Neural cell (in vitro differentiated cells): ENCODE data around the gene FOXC2. TPM values are rescaled to one million over a fixed set of nuclear protein-coding genes. Genes with fewer than 3 reads are reported as not detected.
"Not testable (repeated sequence)": the region's sequence is repeated elsewhere in the genome, so short reads cannot be mapped to it uniquely, and the experiment has no call there.

Source experiments
- H2AFZ ChIP-seq: fragments of 200-600, 300-800 bp; sonication (generic), shearing (Covaris generic); 2 replicates; pipeline ENCODE4 v1.6.0; 2014; ENCODE audit warnings: low read depth, mild to moderate bottlenecking, antibody characterized with exemption, low read length, moderate library complexity
- H3F3A ChIP-seq: fragments of 200-600 bp; shearing (Covaris generic); 2 replicates; pipeline ENCODE4 v1.6.1; 2016; ENCODE audit warnings: mild to moderate bottlenecking, moderate library complexity, mixed read lengths, antibody characterized with exemption, low read length; ENCODE audit not compliant: insufficient read depth, poor library complexity, severe bottlenecking
- H3K27ac ChIP-seq: fragments of 200-600, 300-800 bp; sonication (generic), shearing (Covaris generic); 2 replicates; pipeline ENCODE4 v1.5.1; 2014; ENCODE audit warnings: mild to moderate bottlenecking, low read length, moderate library complexity
- H3K27me3 ChIP-seq: fragments of 300-800, 200-600 bp; sonication (generic), shearing (Covaris generic); 2 replicates; pipeline ENCODE4 v1.6.0; 2014; ENCODE audit warnings: mild to moderate bottlenecking, low read depth, low read length, moderate library complexity; ENCODE audit not compliant: insufficient read depth
- H3K36me3 ChIP-seq: fragments of 300-800, 200-600 bp; sonication (generic), shearing (Covaris generic); 2 replicates; pipeline ENCODE4 v1.5.1; 2014; ENCODE audit warnings: mild to moderate bottlenecking, antibody characterized with exemption, low read length, moderate library complexity; ENCODE audit not compliant: insufficient read depth
- H3K4me2 ChIP-seq: fragments of 300-800, 200-600 bp; sonication (generic), shearing (Covaris generic); 2 replicates; pipeline ENCODE4 v1.6.0; 2014; ENCODE audit warnings: mild to moderate bottlenecking, low read length
- H3K4me3 ChIP-seq: fragments of 300-800, 200-600 bp; sonication (generic), shearing (Covaris generic); 2 replicates; pipeline ENCODE4 v1.5.1; 2014; ENCODE audit warnings: mild to moderate bottlenecking, low read length, moderate library complexity
- H3K79me2 ChIP-seq: fragments of 200-600 bp; shearing (Covaris generic); replicated peaks from 2 replicates; pipeline ENCODE4 v1.6.0; 2014; ENCODE audit warnings: mild to moderate bottlenecking, low read length, moderate library complexity; ENCODE audit not compliant: insufficient read depth
- H3K9ac ChIP-seq: fragments of 300-800, 200-600 bp; sonication (generic), shearing (Covaris generic); 2 replicates; pipeline ENCODE4 v1.6.1; 2016; ENCODE audit warnings: mild to moderate bottlenecking, low read length, mixed read lengths
- H3K9me2 ChIP-seq: fragments of 200-600 bp; shearing (Covaris generic); 2 replicates; pipeline ENCODE4 v1.6.1; 2016; ENCODE audit warnings: mild to moderate bottlenecking, low read length, mixed read lengths; ENCODE audit not compliant: insufficient read depth
- H3K9me3 ChIP-seq: fragments of 200-600, 300-800 bp; sonication (generic), shearing (Covaris generic); 2 replicates; pipeline ENCODE4 v1.6.1; 2016; ENCODE audit warnings: mild to moderate bottlenecking, mixed run types, low read length, moderate library complexity, mixed read lengths
- H4K20me1 ChIP-seq: fragments of 200-600 bp; shearing (Covaris generic); 2 replicates; pipeline ENCODE4 v1.6.1; 2016; ENCODE audit warnings: mild to moderate bottlenecking, mixed run types; ENCODE audit not compliant: insufficient read depth
- EP300 ChIP-seq: fragments of 450-650 bp; conservative IDR thresholded peaks from 2 replicates; pipeline ENCODE4 v1.6.1; 2014; ENCODE audit warnings: antibody characterized with exemption, mild to moderate bottlenecking, moderate library complexity; ENCODE audit not compliant: poor library complexity, severe bottlenecking
- EZH2 ChIP-seq: fragments of 200-600, 300-800 bp; shearing (Covaris generic), sonication (generic); IDR thresholded peaks from 2 replicates; pipeline ENCODE4 v1.6.1; 2014; ENCODE audit warnings: antibody characterized with exemption, low read length, borderline replicate concordance, mild to moderate bottlenecking; ENCODE audit not compliant: insufficient read depth, poor library complexity, severe bottlenecking
- MXI1 ChIP-seq: fragments of 450-650 bp; conservative IDR thresholded peaks from 2 replicates; pipeline ENCODE4 v1.6.1; 2014; ENCODE audit warnings: antibody characterized with exemption, mild to moderate bottlenecking; ENCODE audit not compliant: poor library complexity, severe bottlenecking
- POLR2AphosphoS5 ChIP-seq: IDR thresholded peaks from 2 replicates; pipeline ENCODE4 v1.6.1; 2012
- RAD21 ChIP-seq: fragments of 450-650 bp; conservative IDR thresholded peaks from 2 replicates; pipeline ENCODE4 v1.6.1; 2014; ENCODE audit warnings: antibody characterized with exemption, mild to moderate bottlenecking, moderate library complexity
- SMC3 ChIP-seq: fragments of 450-650 bp; conservative IDR thresholded peaks from 2 replicates; pipeline ENCODE4 v1.6.1; 2014; ENCODE audit warnings: antibody characterized with exemption, mild to moderate bottlenecking, moderate library complexity; ENCODE audit not compliant: poor library complexity
- TAF1 ChIP-seq: IDR thresholded peaks from 2 replicates; pipeline ENCODE4 v1.6.1; 2012; ENCODE audit warnings: low read depth
- polyA plus RNA-seq: library from polyadenylated mRNA; depleted of rRNA; stranded (reverse); fragments of >200 nt; gene quantifications from 2 replicates; pipeline ENCODE4 v1.2.3, GENCODE V29; 2014
- TF ChIP-seq, protein P1 (sequence below): fragments of 450-650 bp; IDR thresholded peaks from 2 replicates; pipeline ENCODE4 v1.5.1; 2014; ENCODE audit warnings: antibody characterized with exemption, mild to moderate bottlenecking, moderate library complexity; ENCODE audit not compliant: poor library complexity, severe bottlenecking
- TF ChIP-seq, protein P2 (sequence below): IDR thresholded peaks from 2 replicates; pipeline ENCODE4 v1.6.1; 2012; ENCODE audit warnings: borderline replicate concordance

The FOXC2 gene
- polyA plus RNA-seq, 1 donor from 2014 or later = not detected

DNA sequence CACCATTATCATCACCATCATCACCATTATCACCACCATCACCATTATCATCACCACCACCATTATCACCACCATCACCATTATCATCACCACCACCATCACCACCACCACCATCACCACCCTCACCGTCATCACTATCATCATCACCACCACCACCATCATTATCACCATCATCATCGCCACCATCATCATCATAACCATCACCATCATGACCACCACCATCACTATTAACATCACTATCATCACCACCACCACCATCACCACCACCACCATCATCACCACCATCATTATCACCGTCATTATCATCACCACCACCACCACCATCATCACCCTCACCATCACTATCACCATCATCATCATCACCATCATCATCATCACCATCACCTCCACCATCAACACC is 20.9 kb downstream of the FOXC2 start:
- no peak overlapping the region for H3K9ac ChIP-seq
- H3K27ac ChIP-seq = no peak overlapping the region
- peaks cover 6% of the 10 kb centered on the region for H3K27me3 ChIP-seq
- no peaks in the 10 kb centered on the region for H3K9me3 ChIP-seq
- H2AFZ ChIP-seq = no peak overlapping the region
- H4K20me1 ChIP-seq = no peaks in the 10 kb centered on the region
- no peak overlapping the region for H3K4me2 ChIP-seq
- H3K4me3 ChIP-seq = no peak overlapping the region
- no peaks in the 10 kb centered on the region for H3K36me3 ChIP-seq
- H3K79me2 ChIP-seq = no peaks in the 10 kb centered on the region
- TF ChIP-seq RAD21 = no peak
- TF ChIP-seq EZH2 = no peak
- TF ChIP-seq, protein P1, sequence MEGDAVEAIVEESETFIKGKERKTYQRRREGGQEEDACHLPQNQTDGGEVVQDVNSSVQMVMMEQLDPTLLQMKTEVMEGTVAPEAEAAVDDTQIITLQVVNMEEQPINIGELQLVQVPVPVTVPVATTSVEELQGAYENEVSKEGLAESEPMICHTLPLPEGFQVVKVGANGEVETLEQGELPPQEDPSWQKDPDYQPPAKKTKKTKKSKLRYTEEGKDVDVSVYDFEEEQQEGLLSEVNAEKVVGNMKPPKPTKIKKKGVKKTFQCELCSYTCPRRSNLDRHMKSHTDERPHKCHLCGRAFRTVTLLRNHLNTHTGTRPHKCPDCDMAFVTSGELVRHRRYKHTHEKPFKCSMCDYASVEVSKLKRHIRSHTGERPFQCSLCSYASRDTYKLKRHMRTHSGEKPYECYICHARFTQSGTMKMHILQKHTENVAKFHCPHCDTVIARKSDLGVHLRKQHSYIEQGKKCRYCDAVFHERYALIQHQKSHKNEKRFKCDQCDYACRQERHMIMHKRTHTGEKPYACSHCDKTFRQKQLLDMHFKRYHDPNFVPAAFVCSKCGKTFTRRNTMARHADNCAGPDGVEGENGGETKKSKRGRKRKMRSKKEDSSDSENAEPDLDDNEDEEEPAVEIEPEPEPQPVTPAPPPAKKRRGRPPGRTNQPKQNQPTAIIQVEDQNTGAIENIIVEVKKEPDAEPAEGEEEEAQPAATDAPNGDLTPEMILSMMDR = no peak
- no peak for TF ChIP-seq POLR2AphosphoS5
- TF ChIP-seq EP300 = no peak
- no peaks in the 10 kb centered on the region for H3F3A ChIP-seq
- no peaks in the 10 kb centered on the region for H3K9me2 ChIP-seq

DNA sequence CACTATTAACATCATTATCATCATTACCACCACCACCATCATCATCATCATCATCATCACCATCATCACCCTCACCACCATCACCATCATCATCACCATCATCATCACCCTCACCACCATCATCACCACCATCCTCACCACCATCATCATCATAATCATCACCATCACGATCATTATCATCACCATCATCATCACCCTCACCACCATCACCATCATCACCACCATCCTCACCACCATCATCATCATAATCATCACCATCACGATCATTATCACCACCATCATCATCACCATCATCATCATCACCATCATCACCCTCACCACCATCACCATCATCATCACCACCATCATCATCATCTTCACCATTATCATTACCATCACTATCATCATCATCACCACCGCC is 21.3 kb downstream of the FOXC2 start:
- H3K27me3 ChIP-seq, H3F3A ChIP-seq, H3K79me2 ChIP-seq, H3K9ac ChIP-seq, H3K4me3 ChIP-seq, H3K27ac ChIP-seq, H3K9me2 ChIP-seq, H3K9me3 ChIP-seq, H2AFZ ChIP-seq, H3K36me3 ChIP-seq, H4K20me1 ChIP-seq, H3K4me2 ChIP-seq: not testable (repeated sequence)

DNA sequence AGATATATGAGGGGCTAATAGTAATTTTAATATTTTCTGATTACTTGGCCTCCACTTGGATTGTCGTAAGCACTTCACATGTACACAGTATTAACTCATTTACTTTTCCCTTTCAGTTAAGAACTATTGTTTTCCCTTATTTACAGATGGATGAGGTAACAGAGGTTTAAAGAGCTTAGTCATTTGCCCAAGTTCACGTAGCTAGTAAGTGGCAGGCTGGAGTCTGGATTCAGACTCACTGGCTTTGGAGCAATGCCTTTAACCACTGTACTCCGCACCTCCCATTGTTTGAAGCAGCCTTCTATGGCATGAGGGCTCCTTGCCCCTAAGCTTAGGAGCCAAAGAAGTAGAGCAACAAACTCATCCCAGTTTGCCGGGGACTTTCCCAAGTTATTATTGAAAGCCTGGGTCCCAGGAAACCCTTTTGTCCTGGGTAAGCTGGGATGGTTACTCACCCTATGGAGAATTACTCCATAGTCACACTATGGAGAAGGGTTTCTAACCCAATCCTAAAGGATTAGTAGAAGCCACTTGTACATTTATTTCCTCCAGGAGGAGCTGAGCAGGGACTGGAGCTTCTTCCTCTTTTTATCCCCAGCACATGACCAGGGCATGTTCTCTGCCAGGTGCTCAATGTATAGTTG is 24.0 kb downstream of the FOXC2 start:
- no peak overlapping the region for H2AFZ ChIP-seq
- H3K9me2 ChIP-seq = no peaks in the 10 kb centered on the region
- H4K20me1 ChIP-seq = no peaks in the 10 kb centered on the region
- no peaks in the 10 kb centered on the region for H3K9me3 ChIP-seq
- no peak overlapping the region for H3K9ac ChIP-seq
- H3F3A ChIP-seq = no peaks in the 10 kb centered on the region
- no peaks in the 10 kb centered on the region for H3K79me2 ChIP-seq
- H3K27me3 ChIP-seq = no peaks in the 10 kb centered on the region
- no peak overlapping the region for H3K27ac ChIP-seq
- H3K4me2 ChIP-seq = no peak overlapping the region
- no peaks in the 10 kb centered on the region for H3K36me3 ChIP-seq
- H3K4me3 ChIP-seq = no peak overlapping the region
- TF ChIP-seq, protein P1 = no peak
- no peak for TF ChIP-seq EZH2
- TF ChIP-seq, protein P2, sequence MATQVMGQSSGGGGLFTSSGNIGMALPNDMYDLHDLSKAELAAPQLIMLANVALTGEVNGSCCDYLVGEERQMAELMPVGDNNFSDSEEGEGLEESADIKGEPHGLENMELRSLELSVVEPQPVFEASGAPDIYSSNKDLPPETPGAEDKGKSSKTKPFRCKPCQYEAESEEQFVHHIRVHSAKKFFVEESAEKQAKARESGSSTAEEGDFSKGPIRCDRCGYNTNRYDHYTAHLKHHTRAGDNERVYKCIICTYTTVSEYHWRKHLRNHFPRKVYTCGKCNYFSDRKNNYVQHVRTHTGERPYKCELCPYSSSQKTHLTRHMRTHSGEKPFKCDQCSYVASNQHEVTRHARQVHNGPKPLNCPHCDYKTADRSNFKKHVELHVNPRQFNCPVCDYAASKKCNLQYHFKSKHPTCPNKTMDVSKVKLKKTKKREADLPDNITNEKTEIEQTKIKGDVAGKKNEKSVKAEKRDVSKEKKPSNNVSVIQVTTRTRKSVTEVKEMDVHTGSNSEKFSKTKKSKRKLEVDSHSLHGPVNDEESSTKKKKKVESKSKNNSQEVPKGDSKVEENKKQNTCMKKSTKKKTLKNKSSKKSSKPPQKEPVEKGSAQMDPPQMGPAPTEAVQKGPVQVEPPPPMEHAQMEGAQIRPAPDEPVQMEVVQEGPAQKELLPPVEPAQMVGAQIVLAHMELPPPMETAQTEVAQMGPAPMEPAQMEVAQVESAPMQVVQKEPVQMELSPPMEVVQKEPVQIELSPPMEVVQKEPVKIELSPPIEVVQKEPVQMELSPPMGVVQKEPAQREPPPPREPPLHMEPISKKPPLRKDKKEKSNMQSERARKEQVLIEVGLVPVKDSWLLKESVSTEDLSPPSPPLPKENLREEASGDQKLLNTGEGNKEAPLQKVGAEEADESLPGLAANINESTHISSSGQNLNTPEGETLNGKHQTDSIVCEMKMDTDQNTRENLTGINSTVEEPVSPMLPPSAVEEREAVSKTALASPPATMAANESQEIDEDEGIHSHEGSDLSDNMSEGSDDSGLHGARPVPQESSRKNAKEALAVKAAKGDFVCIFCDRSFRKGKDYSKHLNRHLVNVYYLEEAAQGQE = no peak
- TF ChIP-seq MXI1 = no peak
- TF ChIP-seq TAF1 = no peak
- TF ChIP-seq EP300 = no peak
- no peak for TF ChIP-seq POLR2AphosphoS5
- no peak for TF ChIP-seq SMC3
- TF ChIP-seq RAD21 = no peak
